ENCODE measurements around the gene CCDC201.
"Not testable (repeated sequence)": the region's sequence is repeated elsewhere in the genome, so short reads cannot be mapped to it uniquely, and the experiment has no call there.

Gene CCDC201

DNA sequence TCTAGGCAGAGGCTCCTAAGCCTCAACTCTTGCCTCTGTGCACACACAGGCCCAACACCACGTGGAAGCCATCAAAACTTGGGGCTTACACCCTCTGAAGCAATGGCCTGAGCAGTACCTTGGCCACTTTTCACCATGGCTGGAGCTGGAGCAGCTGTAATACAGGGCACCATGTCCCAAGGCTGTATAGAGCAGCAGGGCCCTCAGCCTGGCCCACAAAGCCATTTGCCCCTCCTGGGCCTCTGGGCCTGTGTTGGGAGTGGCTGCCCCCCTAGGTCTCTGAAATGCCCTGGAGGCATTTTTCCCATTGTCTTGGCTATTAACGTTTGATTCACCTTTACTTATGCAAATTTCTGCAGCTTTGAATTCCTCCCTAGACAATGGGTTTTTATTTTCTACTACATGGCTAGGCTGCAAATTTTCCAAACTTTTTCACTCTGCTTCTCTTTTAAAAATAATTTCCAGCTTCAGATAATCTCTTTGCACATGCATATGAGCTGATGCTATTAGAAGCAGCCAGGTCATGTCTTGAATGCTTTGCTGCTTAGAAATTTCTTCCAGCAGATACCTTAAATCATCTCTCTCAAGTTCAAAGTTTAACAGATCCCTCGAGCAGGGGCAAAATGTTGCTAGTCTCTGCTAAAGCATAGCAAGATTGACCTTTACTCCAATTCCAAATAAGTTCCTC, 5.7 kb upstream of the CCDC201 start:
- FAIRE-seq = no peak
- DNase-seq (ENCODE audit: insufficient read length, low spot score) = no peak

DNA sequence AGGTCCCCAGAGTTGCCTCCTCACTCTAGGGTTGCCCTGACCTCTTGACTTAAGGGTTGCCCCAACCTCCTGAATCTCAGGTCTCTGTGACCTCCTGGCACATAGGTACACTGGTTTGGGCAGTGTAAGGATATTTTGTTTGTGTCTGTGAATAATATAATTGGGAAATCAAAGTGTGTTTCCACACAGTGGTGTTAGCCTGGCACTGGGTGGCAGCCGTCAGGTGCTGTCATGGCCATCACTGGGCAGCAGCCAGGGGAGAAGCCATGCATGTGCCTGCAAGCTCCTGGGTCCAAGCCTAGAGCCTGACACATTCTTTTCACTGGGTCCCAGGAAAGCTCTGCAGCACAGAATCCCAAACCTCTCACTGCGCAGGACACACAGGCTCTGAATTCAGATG, 3.6 kb upstream of the CCDC201 start:
- FAIRE-seq = no peak
- no peak for DNase-seq (ENCODE audit: insufficient read length, low spot score)

DNA sequence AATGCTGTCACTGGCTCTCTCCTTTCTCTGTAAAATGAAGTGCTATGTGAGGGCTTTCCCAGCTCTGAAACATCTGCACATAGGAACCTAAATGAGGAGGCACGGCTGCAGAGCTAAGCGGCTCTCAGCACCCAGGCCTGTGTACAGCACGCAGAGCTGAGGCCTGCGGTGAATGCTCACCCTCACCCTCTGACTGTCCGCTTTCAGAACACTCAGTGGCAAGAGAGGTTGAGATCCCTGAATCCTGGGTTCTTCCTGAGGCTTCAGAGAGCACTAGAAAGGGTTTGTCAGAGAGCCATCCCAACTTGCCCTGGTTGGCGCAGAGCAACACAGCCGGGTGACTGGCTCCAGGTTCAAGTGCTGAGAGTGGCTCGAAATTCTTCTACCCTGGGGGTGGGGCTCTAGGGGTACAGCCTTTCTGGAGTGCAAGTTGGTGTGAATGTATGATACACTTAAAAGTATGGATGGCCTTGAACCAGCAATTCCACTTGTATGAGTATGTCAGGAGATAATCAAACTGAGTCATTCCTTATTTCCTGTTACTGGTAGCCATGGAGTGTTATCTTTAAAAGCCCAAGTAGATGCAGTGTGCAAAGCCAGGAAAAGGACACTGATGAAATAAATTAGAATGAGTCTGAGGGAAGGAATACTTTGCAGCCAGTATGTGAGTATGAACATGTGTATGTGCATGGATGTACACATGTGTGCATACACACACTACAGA, 1.7 kb upstream of the CCDC201 start:
- FAIRE-seq (no peak), DNase-seq (ENCODE audit: insufficient read length, low spot score) (no peak)

DNA sequence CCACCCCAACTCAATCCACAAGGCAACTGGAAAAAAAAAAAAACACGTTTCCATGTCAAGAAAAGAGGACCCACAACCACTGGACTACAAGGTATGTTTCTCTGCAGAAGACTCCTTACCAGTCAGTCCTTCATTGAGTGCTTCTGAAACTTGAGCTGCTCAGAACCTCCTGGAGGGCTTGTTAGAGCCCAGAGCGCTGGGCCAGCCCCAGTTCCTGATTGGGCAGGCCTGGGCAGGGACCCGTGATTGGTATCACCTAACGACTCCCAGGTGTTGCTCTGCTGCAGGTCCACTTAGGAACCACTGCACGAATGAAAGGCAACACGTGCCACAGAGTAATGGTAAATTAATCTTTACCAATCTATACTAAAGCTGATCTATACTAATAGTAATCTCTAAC, 473 bp upstream of the CCDC201 start:
- no peak for DNase-seq (ENCODE audit: insufficient read length, low spot score)
- FAIRE-seq = no peak

DNA sequence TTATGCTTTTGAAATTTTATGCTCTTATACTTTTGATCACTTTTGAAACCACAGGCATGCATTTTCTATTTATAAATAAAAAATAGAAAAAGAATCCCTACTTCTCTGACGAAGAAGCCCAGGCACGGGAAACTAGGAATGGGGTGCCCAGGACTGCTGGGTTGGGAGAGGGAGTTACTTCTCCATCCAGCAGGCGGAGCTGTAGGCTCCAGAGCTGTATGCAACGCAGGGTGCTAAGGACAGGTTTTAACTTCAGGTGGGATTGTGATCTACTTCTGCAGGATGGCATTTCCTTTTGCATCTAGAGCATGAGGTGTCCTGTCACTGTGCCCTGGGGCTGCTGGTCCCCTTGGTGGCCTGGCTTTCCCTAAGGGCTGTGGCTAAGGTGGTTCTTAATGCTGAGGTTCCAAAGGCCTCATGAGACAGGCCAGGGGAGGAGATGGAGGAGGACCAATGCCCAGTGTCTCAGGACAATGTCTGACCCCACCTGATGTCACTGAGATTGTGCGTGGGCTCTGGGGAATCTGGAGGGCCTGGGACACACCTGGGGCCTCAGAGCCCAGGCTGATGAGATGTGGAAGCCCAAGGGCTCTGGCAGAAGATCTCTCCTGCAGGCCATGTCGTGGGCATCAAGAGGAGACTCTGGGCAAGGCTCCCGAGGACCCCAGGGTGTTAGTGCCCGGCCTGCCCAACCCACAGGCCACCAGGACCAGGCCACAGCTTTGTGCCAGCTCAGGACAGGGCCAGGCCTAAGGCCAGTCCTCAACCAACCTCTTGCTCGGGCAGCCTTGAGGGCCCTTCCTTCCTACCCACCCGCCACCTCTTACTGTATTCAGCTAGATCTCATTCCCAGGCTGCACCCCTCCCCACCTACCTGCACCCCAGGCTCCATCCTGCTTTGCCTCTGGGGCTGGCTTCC, 507 bp downstream of the CCDC201 start:
- FAIRE-seq = no peak
- DNase-seq (ENCODE audit: insufficient read length, low spot score) = no peak

DNA sequence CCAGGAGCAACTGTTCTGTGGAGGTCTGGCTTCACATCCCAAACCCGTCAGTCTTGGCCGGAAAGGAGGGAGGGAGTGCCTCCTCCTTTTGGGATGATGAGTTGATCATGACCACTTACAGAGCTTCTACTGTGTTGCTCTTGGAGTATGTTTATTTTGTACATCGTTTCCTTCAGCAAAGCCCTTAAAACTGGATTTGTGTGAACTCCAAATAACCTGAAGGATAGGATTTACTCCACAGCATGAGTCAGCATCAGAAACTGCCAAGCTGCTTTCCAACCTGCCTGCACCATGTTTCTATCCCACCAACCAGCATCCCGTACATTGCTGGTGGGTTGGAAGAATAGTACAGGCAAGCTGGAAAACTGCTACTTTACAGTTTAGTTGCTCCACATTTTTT, 3.5 kb downstream of the CCDC201 start:
- DNase-seq (ENCODE audit: insufficient read length, low spot score) = no peak
- FAIRE-seq = no peak

DNA sequence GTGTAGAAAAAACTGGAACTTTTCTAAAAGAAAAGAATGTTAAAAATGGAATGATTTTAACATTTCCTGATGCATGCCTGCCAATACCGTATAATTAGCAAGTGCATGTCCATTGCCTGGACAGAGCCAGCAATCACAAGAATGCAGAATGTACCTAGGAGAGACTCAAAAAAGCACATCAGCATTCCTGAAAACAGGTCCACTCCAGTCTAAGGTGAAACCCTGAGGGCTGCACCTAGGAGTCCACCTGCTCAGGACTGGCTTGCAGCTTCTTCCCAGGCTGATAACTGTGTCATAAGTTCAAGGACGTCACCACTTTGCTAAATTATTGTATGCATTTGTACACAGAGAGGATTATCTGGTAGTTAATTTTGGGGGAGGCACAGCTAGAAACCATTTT, 5.4 kb downstream of the CCDC201 start:
- FAIRE-seq = no peak

DNA sequence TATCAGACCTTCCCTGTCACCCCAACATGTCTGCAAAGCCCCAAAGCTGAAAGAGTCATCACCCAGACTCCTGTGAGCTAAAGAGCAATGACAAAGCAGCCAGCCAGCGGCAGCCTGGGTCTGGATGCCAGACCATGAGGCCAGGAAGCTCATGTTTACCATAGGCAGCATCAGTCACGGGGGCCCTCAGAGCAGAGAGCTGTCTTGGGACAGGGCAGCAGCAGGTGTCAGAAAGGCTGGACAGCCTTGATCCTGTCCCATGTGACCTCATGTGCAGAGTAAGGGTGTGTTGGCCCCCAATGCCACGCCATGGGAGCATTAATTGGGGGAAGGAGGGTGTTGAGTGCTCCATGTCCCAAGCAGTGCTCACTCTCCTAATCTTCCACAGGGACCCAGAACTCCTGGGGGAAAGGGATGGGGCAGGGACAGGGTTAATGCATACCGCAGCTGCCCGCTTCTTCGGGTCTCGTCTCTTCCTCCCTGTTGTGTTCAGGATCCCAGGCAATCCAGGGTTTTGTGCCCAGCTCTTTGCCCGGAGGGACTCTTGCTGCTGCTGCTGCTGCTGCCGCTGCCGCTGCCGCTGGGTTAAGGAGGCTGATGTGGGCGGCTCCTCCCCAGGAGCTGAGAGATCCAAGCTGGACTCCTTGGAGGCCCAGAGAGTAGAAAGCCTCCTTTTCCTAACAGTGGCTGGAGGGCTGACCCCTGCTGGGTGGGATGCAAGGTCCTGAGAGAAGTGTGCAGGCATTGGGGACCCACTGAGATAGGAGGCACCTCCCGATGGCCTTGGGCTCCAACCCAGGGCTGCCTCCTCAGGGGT, 7.1 kb downstream of the CCDC201 start:
- DNase-seq (ENCODE audit: insufficient read length, low spot score) (no peak), FAIRE-seq (no peak)

More for the DNA sequence above, 5.4 kb downstream of the CCDC201 start:
- no peak for DNase-seq (ENCODE audit: insufficient read length, low spot score)

DNA sequence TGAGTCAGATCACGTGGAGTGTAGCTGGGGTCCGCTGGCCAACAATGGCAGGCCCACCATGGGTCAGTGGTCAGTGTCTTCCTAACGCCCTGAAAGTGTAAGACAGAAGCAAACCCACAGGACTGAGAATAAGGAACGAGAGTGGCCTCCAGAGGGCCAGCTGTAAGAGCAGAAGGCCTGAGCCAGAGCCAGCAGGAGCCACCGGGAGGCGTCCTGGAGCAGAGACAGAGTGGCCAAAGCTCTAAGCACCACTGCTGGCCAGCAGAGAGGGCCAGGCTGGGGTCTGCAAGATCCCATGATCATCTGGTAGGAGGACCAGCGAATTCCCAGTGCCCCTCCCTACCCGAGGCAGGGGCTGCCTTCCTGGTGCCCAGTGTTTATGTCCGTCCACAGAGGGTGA, 9.2 kb downstream of the CCDC201 start:
- DNase-seq (ENCODE audit: insufficient read length, low spot score) = no peak
- no peak for FAIRE-seq

DNA sequence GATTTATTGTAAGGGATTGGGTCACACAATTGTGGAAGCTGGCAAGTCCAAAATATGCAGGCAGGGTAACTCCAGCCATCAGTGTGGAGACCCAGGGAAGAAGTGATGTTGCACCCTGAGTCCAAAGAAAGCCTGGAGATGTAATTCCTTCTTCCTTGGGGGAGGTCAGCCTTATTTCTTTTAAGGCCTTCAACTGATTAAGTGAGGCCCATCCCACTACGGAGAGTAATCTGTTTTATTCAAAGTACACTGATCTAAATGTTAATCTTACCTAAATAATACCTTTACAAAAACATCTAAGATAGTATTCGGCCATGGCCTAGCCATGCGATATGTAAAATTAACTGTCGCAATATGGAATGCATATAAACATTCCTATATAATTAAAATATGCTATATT, 16.0 kb downstream of the CCDC201 start:
- not testable (repeated sequence) for FAIRE-seq; DNase-seq (ENCODE audit: insufficient read length, low spot score)

DNA sequence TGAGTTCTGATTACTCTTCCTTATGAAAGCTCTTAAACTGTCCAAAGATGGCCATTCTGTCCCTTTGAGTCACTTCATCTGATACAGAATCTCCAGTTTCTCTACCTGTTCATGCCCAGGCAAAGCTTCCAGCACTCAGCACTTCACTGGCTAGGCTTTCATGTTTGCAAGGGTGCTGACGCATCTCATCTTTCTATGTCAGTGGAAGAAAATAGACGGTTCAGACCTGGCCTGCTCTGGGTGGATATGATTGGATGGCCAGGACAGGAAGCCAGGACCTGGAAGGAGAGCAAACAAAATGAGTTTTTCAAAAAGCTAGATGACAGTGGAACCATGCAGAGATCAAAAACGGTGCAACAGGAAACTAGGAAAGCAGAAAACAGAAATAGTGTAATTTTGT, 17.2 kb downstream of the CCDC201 start:
- not testable (repeated sequence) for FAIRE-seq; DNase-seq (ENCODE audit: insufficient read length, low spot score)

DNA sequence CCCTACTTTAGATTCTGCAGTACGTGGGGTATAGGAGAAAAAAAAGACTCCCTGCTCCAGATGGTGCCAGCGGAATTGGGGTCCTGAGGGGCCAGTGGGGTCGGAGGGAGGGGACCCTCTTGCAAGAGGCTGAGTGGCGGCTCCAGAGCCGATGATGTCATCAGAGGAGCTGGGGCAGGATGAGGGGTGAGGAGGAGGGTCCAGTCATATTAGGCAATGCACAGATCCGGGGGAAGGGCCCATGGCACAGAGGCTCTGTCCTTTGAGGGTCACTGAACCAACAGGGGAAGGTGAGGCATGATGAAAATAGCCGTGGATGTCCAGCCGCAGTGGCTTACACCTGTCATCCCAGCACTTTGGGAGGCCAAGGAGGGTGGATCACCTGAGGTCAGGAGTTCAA, 19.4 kb downstream of the CCDC201 start:
- DNase-seq (ENCODE audit: insufficient read length, low spot score); FAIRE-seq: not testable (repeated sequence)

DNA sequence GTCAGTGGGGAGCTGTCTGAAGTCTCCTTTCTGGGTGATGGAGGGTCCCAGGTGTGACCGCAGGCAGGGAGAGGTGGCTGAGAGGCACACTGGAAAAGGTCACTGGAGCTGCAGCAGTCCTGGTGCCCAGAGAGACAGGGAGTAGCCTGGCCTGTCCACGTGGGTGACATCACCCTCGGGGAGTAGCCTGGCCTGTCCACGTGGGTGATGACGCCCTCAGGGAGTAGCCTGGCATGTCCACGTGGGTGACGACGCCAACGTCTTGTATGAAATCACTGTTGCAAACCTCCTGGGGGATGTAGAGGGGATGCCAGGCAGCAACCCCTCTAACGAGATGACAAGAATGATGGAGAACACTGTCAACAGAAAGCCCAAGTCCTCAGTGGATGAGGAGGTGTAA, 19.9 kb downstream of the CCDC201 start:
- DNase-seq (ENCODE audit: insufficient read length, low spot score); FAIRE-seq: not testable (repeated sequence)

DNA sequence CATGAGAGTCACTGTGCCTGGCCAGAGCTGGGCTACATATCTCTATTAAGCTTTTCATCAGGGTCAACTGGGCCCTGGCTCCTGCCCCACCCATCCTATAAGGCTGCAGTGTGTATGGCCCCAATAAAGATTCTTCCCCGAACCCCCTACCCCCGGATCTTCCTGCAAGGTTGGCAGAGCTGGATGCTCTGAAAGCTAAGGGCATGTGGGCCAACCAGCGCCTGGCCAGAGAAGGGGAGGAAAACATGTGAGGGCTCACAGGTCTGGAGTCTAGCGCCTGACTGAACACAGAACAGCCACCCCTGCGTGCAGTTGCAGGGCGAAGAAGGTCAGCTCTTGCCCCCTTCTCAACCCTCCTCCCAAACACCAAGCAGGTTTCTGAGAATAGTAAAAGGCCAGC, 24.1 kb downstream of the CCDC201 start:
- not testable (repeated sequence) for DNase-seq (ENCODE audit: insufficient read length, low spot score); FAIRE-seq

DNA sequence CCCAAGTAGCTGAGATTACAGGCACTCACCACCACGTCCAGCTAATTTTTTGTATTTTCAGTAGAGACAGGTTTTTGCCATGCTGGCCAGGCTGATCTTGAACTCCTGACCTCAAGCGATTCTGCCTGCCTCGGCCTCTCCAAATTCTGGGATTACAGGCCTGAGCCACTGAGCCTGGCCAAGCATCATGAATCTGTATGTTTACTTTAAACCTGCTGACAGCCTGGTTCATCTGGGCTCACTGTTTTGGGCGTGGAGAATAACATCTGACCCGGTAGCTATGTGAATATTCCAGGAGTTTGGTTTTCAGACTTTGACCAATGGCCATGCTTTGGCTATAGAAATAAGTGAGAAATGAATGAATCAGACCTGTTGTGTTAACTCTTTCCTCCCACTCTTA, 26.3 kb downstream of the CCDC201 start:
- DNase-seq (ENCODE audit: insufficient read length, low spot score); FAIRE-seq: not testable (repeated sequence)

DNA sequence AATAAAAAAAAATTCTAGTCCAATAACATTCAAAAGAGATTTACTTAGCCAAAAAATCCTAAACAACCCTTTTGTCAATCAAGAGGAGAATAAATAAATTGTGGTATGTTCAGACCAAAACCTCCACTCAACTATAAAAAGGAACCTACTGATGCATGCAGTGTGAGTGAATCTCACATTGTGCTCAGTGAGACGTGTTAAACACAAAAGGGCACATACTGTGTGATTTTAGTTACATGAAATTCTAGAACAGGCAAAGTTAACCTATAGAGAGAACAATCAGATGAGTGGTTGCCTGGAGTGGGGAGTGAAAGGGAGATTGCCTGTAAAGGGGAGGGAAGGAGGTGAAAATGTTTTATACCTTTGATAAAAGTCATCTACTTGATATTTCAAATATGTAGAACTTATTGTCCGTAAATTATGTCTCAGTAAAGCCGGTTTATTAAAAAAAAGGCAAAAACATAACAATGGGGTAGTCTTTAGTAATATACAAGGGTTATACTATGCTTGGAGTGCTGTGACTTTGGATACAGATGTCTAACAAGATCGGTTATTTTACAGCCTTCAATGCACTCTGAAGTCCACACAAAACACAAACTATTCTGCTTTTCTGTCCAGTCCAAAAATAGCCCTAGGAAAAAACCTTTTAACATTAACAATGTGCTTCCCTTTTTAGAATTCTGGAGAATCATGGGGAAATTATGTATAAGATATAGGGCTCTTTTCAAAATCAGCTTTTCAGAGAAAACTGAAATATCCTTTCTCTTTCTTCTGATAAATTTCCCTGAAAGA, 30.8 kb downstream of the CCDC201 start:
- FAIRE-seq; DNase-seq (ENCODE audit: insufficient read length, low spot score): not testable (repeated sequence)

DNA sequence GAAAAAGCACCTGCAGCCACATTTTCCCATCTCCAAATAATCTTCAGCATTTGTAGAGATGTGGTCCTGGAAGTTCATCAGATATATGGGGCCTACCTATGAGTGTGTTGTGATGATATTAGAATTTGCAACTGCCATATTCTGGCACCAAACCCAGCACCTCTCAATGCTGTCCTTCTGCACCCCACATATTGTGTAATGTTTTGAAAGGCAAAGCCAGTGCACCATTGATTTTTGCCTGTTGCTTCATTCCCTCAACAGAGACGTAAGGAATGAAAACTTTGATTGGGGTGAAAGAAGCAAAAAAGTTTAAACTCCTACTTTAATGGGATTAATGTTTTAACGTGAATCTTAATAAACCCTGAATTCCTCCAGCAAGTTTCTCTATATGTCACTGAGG, 34.0 kb downstream of the CCDC201 start:
- not testable (repeated sequence) for FAIRE-seq; DNase-seq (ENCODE audit: insufficient read length, low spot score)

DNA sequence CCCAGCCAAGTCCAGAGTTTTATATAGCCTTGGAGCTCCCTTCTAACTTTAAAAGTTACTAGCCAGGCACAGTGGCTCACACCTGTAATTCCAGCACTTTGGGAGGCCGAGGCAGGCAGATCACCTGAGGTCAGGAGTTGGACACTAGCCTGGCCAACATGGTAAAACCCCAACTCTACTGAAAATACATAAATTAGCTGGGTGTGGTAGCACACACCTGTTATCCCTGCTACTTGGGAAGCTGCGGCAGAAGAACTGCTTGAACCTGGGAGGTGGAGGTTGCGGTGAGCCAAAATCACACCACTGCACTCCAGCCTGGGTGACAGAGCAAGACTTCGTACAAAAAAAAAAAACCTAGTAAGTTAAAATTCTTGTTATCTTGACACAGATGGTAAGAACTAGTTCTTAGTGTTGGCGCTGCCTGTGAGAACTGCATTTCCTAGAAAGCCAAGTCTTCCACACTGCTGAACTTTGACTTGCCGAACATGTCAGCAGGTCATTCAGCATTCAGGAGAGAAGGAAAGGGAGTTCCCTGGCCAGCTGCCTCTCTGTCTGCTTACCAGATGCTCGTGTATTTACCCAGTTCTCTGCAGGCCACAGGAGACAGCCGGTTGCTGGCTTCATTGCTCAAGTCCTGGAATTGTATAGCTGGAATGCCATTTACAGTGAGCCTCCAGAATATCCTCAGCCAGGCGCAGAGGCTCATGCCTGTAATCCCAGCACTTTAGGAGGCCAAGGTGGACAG, 40.3 kb downstream of the CCDC201 start:
- not testable (repeated sequence) for FAIRE-seq; DNase-seq (ENCODE audit: insufficient read length, low spot score)

DNA sequence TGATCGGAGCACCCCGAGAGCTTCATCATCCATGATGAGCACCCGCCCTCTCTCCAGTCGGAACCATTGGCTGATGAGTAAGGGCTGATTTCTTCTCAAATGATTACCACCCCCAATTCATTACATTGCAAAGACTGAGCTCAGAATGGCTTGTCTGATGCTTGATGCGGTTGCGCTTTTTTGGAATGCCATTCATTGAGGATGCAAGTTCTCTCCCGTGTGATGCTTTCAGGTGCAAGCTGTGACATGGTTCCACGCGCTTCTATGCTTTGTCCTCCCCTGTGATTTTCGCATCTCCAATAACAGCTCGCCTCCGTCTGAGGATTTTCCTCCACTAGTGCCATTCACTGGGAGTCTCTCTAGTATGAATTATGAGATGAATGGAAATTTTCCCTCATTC, 43.0 kb downstream of the CCDC201 start:
- FAIRE-seq; DNase-seq (ENCODE audit: insufficient read length, low spot score): not testable (repeated sequence)
